ENCODE measurements around the gene PCDHB7.
A peak's percentile ranks its signal among the peaks of the same experiment; 100 is the strongest.
"Not testable (repeated sequence)": the region's sequence is repeated elsewhere in the genome, so short reads cannot be mapped to it uniquely, and the experiment has no call there.

Gene PCDHB7

GRCh38 chr5:141182248-141182647 lies 9.8 kb downstream of the PCDHB7 start, which contains the start of gene PCDHB16:
PCDHB16 (plus strand) TSS chr5:141182387; CDS start chr5:141182560, 173 bp downstream.
- DNase-seq, result no peak

- DNase-seq, result not testable (repeated sequence)
Measured at GRCh38 chr5:141184117-141184855, 11.8 kb downstream of the PCDHB7 start.

GRCh38 chr5:141186897-141187512 lies 14.6 kb downstream of the PCDHB7 start, which contains the start of gene PCDHB9:
PCDHB9 (plus strand) TSS chr5:141187161; CDS start chr5:141187319, 158 bp downstream.
- DNase-seq, result peak; percentile 69

- DNase-seq, result not testable (repeated sequence)
Measured at GRCh38 chr5:141188682-141189081, 16.2 kb downstream of the PCDHB7 start.

GRCh38 chr5:141189131-141189530 lies 16.7 kb downstream of the PCDHB7 start:
- not testable (repeated sequence) for DNase-seq

- DNase-seq, result no peak
Measured at GRCh38 chr5:141192110-141192725, 19.8 kb downstream of the PCDHB7 start, which contains the start of gene PCDHB10. PCDHB10 (plus strand) TSS chr5:141192353; CDS start chr5:141192553, 200 bp downstream.

- DNase-seq, result not testable (repeated sequence)
Measured at GRCh38 chr5:141194332-141194731, 21.9 kb downstream of the PCDHB7 start.

GRCh38 chr5:141196363-141196762 lies 23.9 kb downstream of the PCDHB7 start:
- DNase-seq, result no peak

GRCh38 chr5:141199359-141200235 lies 27.2 kb downstream of the PCDHB7 start, which contains the start of gene PCDHB11:
PCDHB11 (plus strand) TSS chr5:141199627; CDS start chr5:141199775, 148 bp downstream.
- no peak for DNase-seq

GRCh38 chr5:141201126-141201525 lies 28.7 kb downstream of the PCDHB7 start:
- DNase-seq, result not testable (repeated sequence)

GRCh38 chr5:141201646-141202045 lies 29.2 kb downstream of the PCDHB7 start:
- DNase-seq, result not testable (repeated sequence)

GRCh38 chr5:141208478-141208877 lies 36.0 kb downstream of the PCDHB7 start, which contains the start of gene PCDHB12:
PCDHB12 (plus strand) TSS chr5:141208719; CDS start chr5:141208908, 189 bp downstream.
- DNase-seq, result no peak

GRCh38 chr5:141210281-141210680 lies 37.8 kb downstream of the PCDHB7 start:
- DNase-seq, result not testable (repeated sequence)

- not testable (repeated sequence) for DNase-seq
Measured at GRCh38 chr5:141210849-141211248, 38.4 kb downstream of the PCDHB7 start.

GRCh38 chr5:141213656-141214339 lies 41.4 kb downstream of the PCDHB7 start, which contains the start of gene PCDHB13:
PCDHB13 (plus strand) TSS chr5:141213919; CDS start chr5:141214124, 205 bp downstream.
- not testable (repeated sequence) for DNase-seq

GRCh38 chr5:141214583-141214982 lies 42.1 kb downstream of the PCDHB7 start:
- not testable (repeated sequence) for DNase-seq

GRCh38 chr5:141215504-141215903 lies 43.1 kb downstream of the PCDHB7 start:
- DNase-seq, result not testable (repeated sequence)

GRCh38 chr5:141216035-141216434 lies 43.6 kb downstream of the PCDHB7 start:
- not testable (repeated sequence) for DNase-seq

- DNase-seq, result peak; percentile 51
Measured at GRCh38 chr5:141223112-141223783, 50.8 kb downstream of the PCDHB7 start, which contains the start of gene PCDHB14. PCDHB14 (plus strand) TSS chr5:141223343; CDS start chr5:141223506, 163 bp downstream.

- not testable (repeated sequence) for DNase-seq
Measured at GRCh38 chr5:141224844-141225243, 52.4 kb downstream of the PCDHB7 start.

GRCh38 chr5:141225421-141225820 lies 53.0 kb downstream of the PCDHB7 start:
- DNase-seq, result not testable (repeated sequence)
